Muscle of leg (tissue), 11 donors: ENCODE measurements around the gene AHI1. TPM values are rescaled to one million over a fixed set of nuclear protein-coding genes. Genes with fewer than 3 reads are reported as not detected.

Source experiments
- DNase-seq: peaks from one replicate; pipeline ENCODE4 v3.0.0; 2013
- H3K27ac ChIP-seq: one replicate; pipeline ENCODE4 v1.5.1; 2013; ENCODE audit warnings: mild to moderate bottlenecking, low read length, control low read depth
- H3K27me3 ChIP-seq: one replicate; pipeline ENCODE4 v1.6.1; 2013; ENCODE audit warnings: low read length; ENCODE audit not compliant: control insufficient read depth, insufficient read depth
- H3K36me3 ChIP-seq: one replicate; pipeline ENCODE4 v1.6.1; 2013; ENCODE audit warnings: low read length; ENCODE audit not compliant: control insufficient read depth, insufficient read depth
- H3K4me1 ChIP-seq: one replicate; pipeline ENCODE4 v1.6.1; 2013; ENCODE audit warnings: low read length; ENCODE audit not compliant: control insufficient read depth, insufficient read depth
- H3K4me3 ChIP-seq: one replicate; pipeline ENCODE4 v1.5.1; 2013; ENCODE audit warnings: low read length, control low read depth
- H3K9me3 ChIP-seq: replicated peaks from 2 replicates; pipeline ENCODE4 v1.6.1; 2013; ENCODE audit warnings: low read depth, low read length; ENCODE audit not compliant: control insufficient read depth
- WGBS: methylation state at CpG from one replicate; pipeline ENCODE4 v1.1.5; 2013; ENCODE audit warnings: missing lambda C conversion rate; ENCODE audit not compliant: insufficient coverage; 5-methylcytosine and 5-hydroxymethylcytosine counted together
- polyA plus RNA-seq, 8 donors: library from polyadenylated mRNA; unstranded; fragments of 120-200 nt; gene quantifications; one replicate each; pipeline versions ENCODE4 v1.2.1 to v1.2.3, GENCODE V29; 2013; ENCODE audit warnings: inconsistent platforms in 1 of 8, low replicate concordance in 1 of 8; ENCODE audit not compliant: insufficient read length in 8 of 8, insufficient read depth in 1 of 8
- total RNA-seq: library from RNA; stranded (reverse); fragments of 120-200 nt; gene quantifications from one replicate; pipeline ENCODE4 v1.2.4, GENCODE V29; 2013

Gene AHI1
- total and polyA plus RNA-seq, 9 donors: 16.3 to 28.7 (median 20.5) TPM

- Histone ChIP-seq H3K9me3 (no peaks in the 10 kb centered on the region), H3K27me3 (no peaks in the 10 kb centered on the region), H3K4me1 (no peaks in the 10 kb centered on the region), H3K4me3 (no peak overlapping the region), H3K36me3 (peaks cover 2% of the 10 kb centered on the region), H3K27ac (no peak overlapping the region)
- no CpG with 5 or more reads among the region's 2 CpGs for WGBS
- no peak for DNase-seq
These were observed 173.6 kb downstream of the AHI1 start for GRCh38 chr6:135323979-135324378.

- no peak overlapping the region for H3K27ac ChIP-seq
- H3K4me1 ChIP-seq: no peaks in the 10 kb centered on the region
- WGBS: 100% methylated on average over 1 of the region's 6 CpGs
- H3K9me3 ChIP-seq: no peaks in the 10 kb centered on the region
- peaks cover 4% of the 10 kb centered on the region for H3K36me3 ChIP-seq
- no peak overlapping the region for H3K4me3 ChIP-seq
- no peaks in the 10 kb centered on the region for H3K27me3 ChIP-seq
- no peak for DNase-seq
These were observed 174.3 kb downstream of the AHI1 start for GRCh38 chr6:135323202-135323668.

GRCh38 chr6:135322427-135323201 is 174.9 kb downstream of the AHI1 start:
- no peak for DNase-seq
- WGBS: no CpG with 5 or more reads among the region's 3 CpGs
- Histone ChIP-seq H3K4me3 (no peak overlapping the region), H3K36me3 (peaks cover 6% of the 10 kb centered on the region), H3K27me3 (no peaks in the 10 kb centered on the region), H3K27ac (no peak overlapping the region), H3K9me3 (no peaks in the 10 kb centered on the region), H3K4me1 (no peaks in the 10 kb centered on the region)

- 60% methylated on average over 1 of the region's 8 CpGs for WGBS
- Histone ChIP-seq H3K27me3 (no peaks in the 10 kb centered on the region), H3K9me3 (no peaks in the 10 kb centered on the region), H3K27ac (no peak overlapping the region), H3K4me3 (no peak overlapping the region), H3K4me1 (no peaks in the 10 kb centered on the region), H3K36me3 (peaks cover 4% of the 10 kb centered on the region)
- DNase-seq: peak; percentile 54
These were observed 176.6 kb downstream of the AHI1 start for GRCh38 chr6:135320721-135321621.

GRCh38 chr6:135319819-135320218 is 177.7 kb downstream of the AHI1 start:
- Histone ChIP-seq H3K27me3 (no peaks in the 10 kb centered on the region), H3K9me3 (no peaks in the 10 kb centered on the region), H3K36me3 (peaks cover 4% of the 10 kb centered on the region), H3K27ac (no peak overlapping the region), H3K4me3 (no peak overlapping the region), H3K4me1 (no peaks in the 10 kb centered on the region)
- no CpG with 5 or more reads among the region's 2 CpGs for WGBS
- no peak for DNase-seq

- H3K27me3 ChIP-seq: no peaks in the 10 kb centered on the region
- DNase-seq: no peak
- H3K36me3 ChIP-seq: peaks cover 4% of the 10 kb centered on the region
- H3K27ac ChIP-seq: no peak overlapping the region
- no peaks in the 10 kb centered on the region for H3K4me1 ChIP-seq
- no peak overlapping the region for H3K4me3 ChIP-seq
- WGBS: 94% methylated on average over 5 of the region's 8 CpGs
- H3K9me3 ChIP-seq: no peaks in the 10 kb centered on the region
These were observed 178.6 kb downstream of the AHI1 start for GRCh38 chr6:135318738-135319469.

- WGBS: 77% methylated on average over 1 of the region's 1 CpG
- no peak overlapping the region for H3K4me3 ChIP-seq
- no peaks in the 10 kb centered on the region for H3K9me3 ChIP-seq
These were observed 183.0 kb downstream of the AHI1 start for GRCh38 chr6:135314543-135314942.

GRCh38 chr6:135311446-135312200 is 185.9 kb downstream of the AHI1 start:
- DNase-seq: no peak
- no CpG with 5 or more reads among the region's 4 CpGs for WGBS
- no peaks in the 10 kb centered on the region for H3K9me3 ChIP-seq

More at GRCh38 chr6:135314543-135314942, 183.0 kb downstream of the AHI1 start:
- no peaks in the 10 kb centered on the region for H3K27me3 ChIP-seq
- no peak overlapping the region for H3K27ac ChIP-seq
- H3K36me3 ChIP-seq: peaks cover 4% of the 10 kb centered on the region
- DNase-seq: no peak
- no peaks in the 10 kb centered on the region for H3K4me1 ChIP-seq

GRCh38 chr6:135310291-135310690 is 187.2 kb downstream of the AHI1 start:
- Histone ChIP-seq H3K4me1 (no peaks in the 10 kb centered on the region), H3K27ac (no peak overlapping the region), H3K36me3 (no peaks in the 10 kb centered on the region), H3K27me3 (no peaks in the 10 kb centered on the region), H3K4me3 (no peak overlapping the region), H3K9me3 (no peaks in the 10 kb centered on the region)
- peak; percentile 37 for DNase-seq
- WGBS: no CpG with 5 or more reads among the region's 1 CpG

More at GRCh38 chr6:135311446-135312200, 185.9 kb downstream of the AHI1 start:
- Histone ChIP-seq H3K4me3 (no peak overlapping the region), H3K27me3 (no peaks in the 10 kb centered on the region), H3K36me3 (no peaks in the 10 kb centered on the region), H3K27ac (no peak overlapping the region), H3K4me1 (no peaks in the 10 kb centered on the region)
